Measurements from ENCODE around the gene CHCT1. TPM values are rescaled to one million over a fixed set of nuclear protein-coding genes. Genes with fewer than 3 reads are reported as not detected.
A peak's percentile ranks its signal among the peaks of the same experiment; 100 is the strongest.

The CHCT1 gene
- total and polyA plus RNA-seq, 2 of the 8 experiments (the other 6 are each of a cell fraction or from before 2014, with no cell fraction given), result 0.06 TPM; not detected in 1

- H2AK5ac ChIP-seq (ENCODE audit: low read depth, low read length), result peak within 1 kb of the TSS; percentile 94; the same call in 1 of the 2 replicates
- POLR2A ChIA-PET (ENCODE audit: partially characterized antibody), result interaction anchor here (0.6 to 1.8 kb wide), 11 partner anchors 8 to 234 kb away, joined by 3 to 6 read pairs (median 3); partner anchors contain the start of gene PPM1D
- H3K27ac ChIP-seq (ENCODE audit: low read depth, low read length), result peak within 1 kb of the TSS; percentile 97
- peaks cover 0 to 13% (median 4%) of the 10 kb centered on the region in 4 experiments; a peak in 5 of 7 replicates for H3K4me1 ChIP-seq (replicated peaks in 1 of 4; ENCODE audit: control insufficient read depth in 3 of 4, insufficient read depth in 4 of 4, low read length in 3 of 4)
- DNase-seq (ENCODE audit: low read depth in 1 of 2, low spot score in 2 of 2), result peak; percentile 95 to 97
- H3K79me2 ChIP-seq (ENCODE audit: control insufficient read depth in 1 of 2, insufficient read depth in 2 of 2, low read length in 2 of 2), result peaks cover 6 to 42% of the 10 kb centered on the region in 2 experiments; a peak in 3 of 4 replicates
- no peaks in the 10 kb centered on the region for H3K79me1 ChIP-seq (ENCODE audit: low read depth, low read length)
- peak within 1 kb of the TSS; percentile 89 to 98 for H3K4me2 ChIP-seq (ENCODE audit: insufficient read depth in 1 of 2, low read depth in 2 of 2, low read length in 2 of 2)
- peak within 1 kb of the TSS; percentile 72; the same call in 1 of the 2 replicates for H2AFZ ChIP-seq (ENCODE audit: low read length)
- H3K9ac ChIP-seq (replicated peaks in 1 of 4; ENCODE audit: extremely low read depth in 1 of 4, low read depth in 3 of 4, low read length in 3 of 4), result peak within 1 kb of the TSS; percentile 87 to 92 (median 90)
- no peak within 1 kb of the TSS for H2BK20ac ChIP-seq (ENCODE audit: low read length)
- CTCF ChIA-PET (ENCODE audit: partially characterized antibody), result interaction anchor here (1.4 kb wide), 1 partner anchor 13 kb away, joined by 4 read pairs; no protein-coding TSS in a partner anchor
- no peaks in the 10 kb centered on the region for H4K20me1 ChIP-seq (replicated peaks in 1 of 2; ENCODE audit: control insufficient read depth in 1 of 2, insufficient read depth in 2 of 2, low read length in 2 of 2)
- H4K91ac ChIP-seq (replicated peaks; ENCODE audit: insufficient read length, low read length), result peak within 1 kb of the TSS; percentile 25
- H4K8ac ChIP-seq (ENCODE audit: extremely low read depth, insufficient read depth, low read length), result peak within 1 kb of the TSS; percentile 22; the same call in 1 of the 2 replicates
- no peak within 1 kb of the TSS for H3K23ac ChIP-seq (ENCODE audit: insufficient read length)
- H4K5ac ChIP-seq (ENCODE audit: insufficient read length, low read depth, low read length), result peak within 1 kb of the TSS; percentile 88
- H3K18ac ChIP-seq (ENCODE audit: extremely low read depth, low read length), result peak within 1 kb of the TSS; percentile 97
- no peaks in the 10 kb centered on the region for H3K36me3 ChIP-seq (ENCODE audit: control insufficient read depth in 2 of 4, insufficient read depth in 4 of 4, low read length in 3 of 4)
- no peak within 1 kb of the TSS for H3K14ac ChIP-seq (ENCODE audit: insufficient read length)
- H3K4me3 ChIP-seq (ENCODE audit: extremely low read depth in 1 of 4, insufficient read depth in 2 of 4, low read depth in 3 of 4, low read length in 4 of 4), result peak within 1 kb of the TSS; percentile 80 to 96 (median 90)
- peak within 1 kb of the TSS; percentile 73 for H3K56ac ChIP-seq (replicated peaks; ENCODE audit: insufficient read length, low read depth, low read length)
- H2BK15ac ChIP-seq (ENCODE audit: low read length), result peak within 1 kb of the TSS; percentile 25
- peak within 1 kb of the TSS; percentile 7 for H3K4ac ChIP-seq (replicated peaks; ENCODE audit: insufficient read length, low read depth, low read length)
- peak within 1 kb of the TSS; percentile 97 for H2BK5ac ChIP-seq (ENCODE audit: low read depth, low read length)
- no peaks in the 10 kb centered on the region for H3K27me3 ChIP-seq (replicated peaks in 1 of 4; ENCODE audit: control insufficient read depth in 3 of 4, extremely low read depth in 1 of 4, insufficient read depth in 3 of 4, low read length in 3 of 4)
- H3K23me2 ChIP-seq (ENCODE audit: low read depth, low read length), result peaks cover 14% of the 10 kb centered on the region
- WGBS, 2 experiments (ENCODE audit: extremely low coverage in 1 of 2, insufficient coverage in 1 of 2, insufficient read length in 1 of 2, insufficient replicate concordance in 2 of 2, low coverage in 1 of 2, low lambda C conversion rate in 2 of 2, missing lambda C conversion rate in 1 of 2), result 1% methylated on average over 27 of the region's 68 CpGs; no CpG with 5 or more reads in 1 of the 2 experiments
- H3K9me3 ChIP-seq (ENCODE audit: insufficient read depth in 2 of 2, low read depth in 1 of 2, low read length in 1 of 2), result no peaks in the 10 kb centered on the region
- H2BK12ac ChIP-seq (ENCODE audit: low read depth, low read length), result peak within 1 kb of the TSS; percentile 97
- H2BK120ac ChIP-seq (replicated peaks; ENCODE audit: low read depth, low read length), result peak within 1 kb of the TSS; percentile 6
- FAIRE-seq, result no peak
- TF ChIP-seq POLR2AphosphoS5 (IDR thresholded peaks at IDR 0.05; ENCODE audit: low read depth, low read length) (peak; percentile 66), MAX (IDR thresholded peaks at IDR 0.05) (peak; percentile 77), SIN3A (conservative IDR thresholded peaks at IDR 0.05 in 1 of 2, IDR thresholded peaks at IDR 0.05 in 1 of 2; ENCODE audit: low read depth in 1 of 2, low read length in 2 of 2) (peak in 1 of 2 experiments; percentile 33; a peak in 2 of 4 replicates), CHD2 (IDR thresholded peaks at IDR 0.05; ENCODE audit: low read length) (no peak), TAF1 (IDR thresholded peaks at IDR 0.05; ENCODE audit: low read depth, low read length) (peak; percentile 70; the same call in 1 of the 2 replicates), USF2 (IDR thresholded peaks at IDR 0.05; ENCODE audit: low read length) (peak; percentile 87), POLR2A (IDR thresholded peaks at IDR 0.05; ENCODE audit: control extremely low read depth in 1 of 2, low read depth in 2 of 2, low read length in 2 of 2) (peak; percentile 13 to 60; a peak in 2 of 3 replicates), ZNF274 (IDR thresholded peaks at IDR 0.05; ENCODE audit: borderline replicate concordance, extremely low read depth, low read length) (no peak), ASH2L (IDR thresholded peaks at IDR 0.05; ENCODE audit: low read length) (peak; percentile 94), JUND (IDR thresholded peaks at IDR 0.05; ENCODE audit: low read length) (no peak)
Measured at GRCh38 chr17:60392042-60392844, 30.0 kb upstream of the CHCT1 start, which contains the start of gene USP32. USP32 (minus strand) TSS chr17:60392133; CDS start chr17:60391939, 194 bp downstream.

Data from H1 (cell line).